ENCODE measurements around the gene ARL8A.

DNA sequence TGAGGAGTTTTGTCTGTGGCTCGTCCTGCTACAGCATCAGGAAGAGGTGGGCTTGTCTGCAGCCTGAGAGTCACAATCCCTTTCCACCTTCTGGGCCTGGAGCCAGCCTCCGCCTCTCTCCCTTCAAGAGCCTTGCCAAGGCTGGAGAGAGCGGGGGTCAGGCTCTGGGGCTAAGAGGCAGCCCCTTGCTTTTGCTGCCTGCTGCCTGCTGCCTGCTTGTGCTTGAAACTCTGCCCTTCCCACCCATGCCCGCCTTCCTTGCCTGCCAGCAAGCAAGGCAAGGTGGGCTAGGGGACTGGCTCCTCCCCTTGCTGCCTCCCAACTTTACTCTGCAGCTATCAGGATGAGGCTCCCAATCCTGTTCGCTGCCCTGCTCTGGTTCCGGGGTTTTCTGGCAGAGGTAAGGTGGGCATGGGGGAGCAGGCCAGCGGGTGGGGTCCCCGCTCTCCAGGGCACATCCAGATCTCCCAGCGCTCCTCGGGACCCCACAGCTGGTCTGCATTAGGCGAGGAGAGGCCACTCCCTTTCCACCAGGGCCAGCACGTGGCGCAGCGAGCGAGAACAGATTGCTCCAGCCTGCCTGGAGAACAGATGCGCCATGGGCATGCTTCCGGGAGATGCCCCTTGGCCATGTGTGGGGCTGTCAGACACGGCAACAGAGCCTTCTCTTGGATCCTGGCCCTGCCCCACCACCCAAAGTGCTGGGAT is 23.3 kb upstream of the ARL8A start:
- TF ChIP-seq, protein P1, sequence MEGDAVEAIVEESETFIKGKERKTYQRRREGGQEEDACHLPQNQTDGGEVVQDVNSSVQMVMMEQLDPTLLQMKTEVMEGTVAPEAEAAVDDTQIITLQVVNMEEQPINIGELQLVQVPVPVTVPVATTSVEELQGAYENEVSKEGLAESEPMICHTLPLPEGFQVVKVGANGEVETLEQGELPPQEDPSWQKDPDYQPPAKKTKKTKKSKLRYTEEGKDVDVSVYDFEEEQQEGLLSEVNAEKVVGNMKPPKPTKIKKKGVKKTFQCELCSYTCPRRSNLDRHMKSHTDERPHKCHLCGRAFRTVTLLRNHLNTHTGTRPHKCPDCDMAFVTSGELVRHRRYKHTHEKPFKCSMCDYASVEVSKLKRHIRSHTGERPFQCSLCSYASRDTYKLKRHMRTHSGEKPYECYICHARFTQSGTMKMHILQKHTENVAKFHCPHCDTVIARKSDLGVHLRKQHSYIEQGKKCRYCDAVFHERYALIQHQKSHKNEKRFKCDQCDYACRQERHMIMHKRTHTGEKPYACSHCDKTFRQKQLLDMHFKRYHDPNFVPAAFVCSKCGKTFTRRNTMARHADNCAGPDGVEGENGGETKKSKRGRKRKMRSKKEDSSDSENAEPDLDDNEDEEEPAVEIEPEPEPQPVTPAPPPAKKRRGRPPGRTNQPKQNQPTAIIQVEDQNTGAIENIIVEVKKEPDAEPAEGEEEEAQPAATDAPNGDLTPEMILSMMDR (conservative IDR thresholded peaks at IDR 0.05; ENCODE audit: low read depth, low read length), result no peak
- TF ChIP-seq MAZ (IDR thresholded peaks at IDR 0.05; ENCODE audit: borderline replicate concordance, low read depth, low read length) (no peak), RFX5 (IDR thresholded peaks at IDR 0.05; ENCODE audit: low read depth, low read length) (no peak), CEBPB (IDR thresholded peaks at IDR 0.05; ENCODE audit: low read depth, low read length) (no peak), MXI1 (IDR thresholded peaks at IDR 0.05; ENCODE audit: borderline replicate concordance, low read depth, low read length) (no peak), POLR2A (IDR thresholded peaks at IDR 0.05; ENCODE audit: low read depth, low read length) (no peak), CHD1 (IDR thresholded peaks at IDR 0.05; ENCODE audit: low read depth, low read length) (no peak), FOS (IDR thresholded peaks at IDR 0.05; ENCODE audit: low read depth, low read length) (no peak), SMC3 (IDR thresholded peaks at IDR 0.05; ENCODE audit: low read depth, low read length) (no peak), MAFK (IDR thresholded peaks at IDR 0.05; ENCODE audit: low read depth, low read length) (no peak), RCOR1 (IDR thresholded peaks at IDR 0.05; ENCODE audit: insufficient replicate concordance, low read length) (no peak), RAD21 (IDR thresholded peaks at IDR 0.05; ENCODE audit: low read length) (no peak), BHLHE40 (IDR thresholded peaks at IDR 0.05; ENCODE audit: low read depth, low read length) (no peak)
- TF ChIP-seq, protein P2, sequence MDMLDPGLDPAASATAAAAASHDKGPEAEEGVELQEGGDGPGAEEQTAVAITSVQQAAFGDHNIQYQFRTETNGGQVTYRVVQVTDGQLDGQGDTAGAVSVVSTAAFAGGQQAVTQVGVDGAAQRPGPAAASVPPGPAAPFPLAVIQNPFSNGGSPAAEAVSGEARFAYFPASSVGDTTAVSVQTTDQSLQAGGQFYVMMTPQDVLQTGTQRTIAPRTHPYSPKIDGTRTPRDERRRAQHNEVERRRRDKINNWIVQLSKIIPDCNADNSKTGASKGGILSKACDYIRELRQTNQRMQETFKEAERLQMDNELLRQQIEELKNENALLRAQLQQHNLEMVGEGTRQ (IDR thresholded peaks at IDR 0.05; ENCODE audit: low read depth, low read length), result no peak

Data from IMR-90 (cell line).